OCI-M1 (cell line): ENCODE measurements around the gene TMPRSS15.
A peak's percentile ranks its signal among the peaks of the same experiment; 100 is the strongest.
"Not testable (repeated sequence)": the region's sequence is repeated elsewhere in the genome, so short reads cannot be mapped to it uniquely, and the experiment has no call there.

Source experiments
- DNase-seq: peaks from one replicate; lab custom pipeline; 2025; lab: John Stamatoyannopoulos, UW

Gene TMPRSS15

GRCh38 chr21:18403735-18404450 lies at the start of gene TMPRSS15:
TMPRSS15 (minus strand) TSS chr21:18403785; CDS start chr21:18403622, 163 bp downstream.
- DNase-seq, result peak; percentile 28

GRCh38 chr21:18451670-18452069 lies 48.1 kb upstream of the TMPRSS15 start:
- DNase-seq, result no peak

- no peak for DNase-seq
Measured at GRCh38 chr21:18449605-18450550, 46.3 kb upstream of the TMPRSS15 start.

GRCh38 chr21:18443701-18444100 lies 40.1 kb upstream of the TMPRSS15 start:
- DNase-seq, result no peak

GRCh38 chr21:18443085-18443484 lies 39.5 kb upstream of the TMPRSS15 start:
- no peak for DNase-seq

GRCh38 chr21:18430341-18430740 lies 26.8 kb upstream of the TMPRSS15 start:
- no peak for DNase-seq

- no peak for DNase-seq
Measured at GRCh38 chr21:18424276-18424675, 20.7 kb upstream of the TMPRSS15 start.

GRCh38 chr21:18417141-18417790 lies 13.7 kb upstream of the TMPRSS15 start:
- no peak for DNase-seq

GRCh38 chr21:18411565-18411964 lies 8.0 kb upstream of the TMPRSS15 start:
- peak; percentile 18 for DNase-seq

GRCh38 chr21:18409579-18409978 lies 6.0 kb upstream of the TMPRSS15 start:
- DNase-seq, result no peak

GRCh38 chr21:18398843-18399242 lies 4.7 kb downstream of the TMPRSS15 start:
- DNase-seq, result no peak

- peak; percentile 26 for DNase-seq
Measured at GRCh38 chr21:18387994-18388393, 15.6 kb downstream of the TMPRSS15 start.

- DNase-seq, result peak; percentile 77
Measured at GRCh38 chr21:18384771-18385170, 18.8 kb downstream of the TMPRSS15 start.

GRCh38 chr21:18382934-18383619 lies 20.5 kb downstream of the TMPRSS15 start:
- not testable (repeated sequence) for DNase-seq

- DNase-seq, result no peak
Measured at GRCh38 chr21:18382141-18382540, 21.4 kb downstream of the TMPRSS15 start.

- DNase-seq, result no peak
Measured at GRCh38 chr21:18373606-18374005, 30.0 kb downstream of the TMPRSS15 start.

- peak; percentile 22 for DNase-seq
Measured at GRCh38 chr21:18370301-18370700, 33.3 kb downstream of the TMPRSS15 start.

GRCh38 chr21:18369115-18369514 lies 34.5 kb downstream of the TMPRSS15 start:
- DNase-seq, result peak; percentile 86

GRCh38 chr21:18368205-18368604 lies 35.4 kb downstream of the TMPRSS15 start:
- DNase-seq, result peak; percentile 77

GRCh38 chr21:18356801-18357200 lies 46.8 kb downstream of the TMPRSS15 start:
- DNase-seq, result no peak

GRCh38 chr21:18354947-18355346 lies 48.6 kb downstream of the TMPRSS15 start:
- no peak for DNase-seq

- peak; percentile 6 for DNase-seq
Measured at GRCh38 chr21:18350216-18350615, 53.4 kb downstream of the TMPRSS15 start.
